HG02571 (cell line): ENCODE data around the gene NINJ1.
"Not testable (repeated sequence)": the region's sequence is repeated elsewhere in the genome, so short reads cannot be mapped to it uniquely, and the experiment has no call there.

ENCODE experiments used
- ATAC-seq: cut with Tn5 transposase; IDR thresholded peaks from one replicate; pipeline ENCODE4 v1.9.1; 2021; ENCODE audit warnings: mild to moderate bottlenecking, moderate library complexity; ENCODE audit not compliant: unreplicated experiment

NINJ1 gene

GRCh38 chr9:93107151-93107824 lies 26.8 kb downstream of the NINJ1 start:
- ATAC-seq: no peak

- no peak for ATAC-seq
These were observed 28.4 kb downstream of the NINJ1 start for GRCh38 chr9:93105620-93106019.

GRCh38 chr9:93101086-93101485 lies 33.0 kb downstream of the NINJ1 start:
- not testable (repeated sequence) for ATAC-seq

GRCh38 chr9:93100276-93100636 lies 33.8 kb downstream of the NINJ1 start:
- no peak for ATAC-seq

GRCh38 chr9:93099551-93100275 lies 34.3 kb downstream of the NINJ1 start:
- ATAC-seq: no peak

GRCh38 chr9:93098236-93098946 lies 35.7 kb downstream of the NINJ1 start:
- no peak for ATAC-seq

- no peak for ATAC-seq
These were observed 36.4 kb downstream of the NINJ1 start for GRCh38 chr9:93097511-93098201.

- ATAC-seq: no peak
These were observed 37.2 kb downstream of the NINJ1 start for GRCh38 chr9:93096811-93097382.

- ATAC-seq: peak; percentile 45
These were observed 37.8 kb downstream of the NINJ1 start, which contains the start of gene CARD19 for GRCh38 chr9:93096131-93096802. CARD19 (plus strand) TSS chr9:93096217; CDS start chr9:93096346, 129 bp downstream.

GRCh38 chr9:93095205-93096130 lies 38.6 kb downstream of the NINJ1 start:
- ATAC-seq: peak; percentile 55

GRCh38 chr9:93094658-93095204 lies 39.3 kb downstream of the NINJ1 start:
- ATAC-seq: no peak

- no peak for ATAC-seq
These were observed 40.0 kb downstream of the NINJ1 start for GRCh38 chr9:93093877-93094657.

GRCh38 chr9:93093127-93093876 lies 40.7 kb downstream of the NINJ1 start:
- ATAC-seq: no peak

GRCh38 chr9:93092251-93092991 lies 41.6 kb downstream of the NINJ1 start:
- no peak for ATAC-seq

- ATAC-seq: no peak
These were observed 42.5 kb downstream of the NINJ1 start for GRCh38 chr9:93091453-93092081.

- no peak for ATAC-seq
These were observed 43.0 kb downstream of the NINJ1 start for GRCh38 chr9:93091056-93091452.
